NCI-H128 (cell line): ENCODE results near the gene NLRC3.
A peak's percentile ranks its signal among the peaks of the same experiment; 100 is the strongest.

ENCODE experiments used
- DNase-seq: peaks from one replicate; lab custom pipeline; 2025; ENCODE audit not compliant: unreplicated experiment; lab: John Stamatoyannopoulos, UW

Gene NLRC3

GRCh38 chr16:3548859-3549258 is 28.3 kb downstream of the NLRC3 start:
- DNase-seq = no peak

- DNase-seq = no peak
Measured at GRCh38 chr16:3548445-3548844, 28.8 kb downstream of the NLRC3 start.

DNA sequence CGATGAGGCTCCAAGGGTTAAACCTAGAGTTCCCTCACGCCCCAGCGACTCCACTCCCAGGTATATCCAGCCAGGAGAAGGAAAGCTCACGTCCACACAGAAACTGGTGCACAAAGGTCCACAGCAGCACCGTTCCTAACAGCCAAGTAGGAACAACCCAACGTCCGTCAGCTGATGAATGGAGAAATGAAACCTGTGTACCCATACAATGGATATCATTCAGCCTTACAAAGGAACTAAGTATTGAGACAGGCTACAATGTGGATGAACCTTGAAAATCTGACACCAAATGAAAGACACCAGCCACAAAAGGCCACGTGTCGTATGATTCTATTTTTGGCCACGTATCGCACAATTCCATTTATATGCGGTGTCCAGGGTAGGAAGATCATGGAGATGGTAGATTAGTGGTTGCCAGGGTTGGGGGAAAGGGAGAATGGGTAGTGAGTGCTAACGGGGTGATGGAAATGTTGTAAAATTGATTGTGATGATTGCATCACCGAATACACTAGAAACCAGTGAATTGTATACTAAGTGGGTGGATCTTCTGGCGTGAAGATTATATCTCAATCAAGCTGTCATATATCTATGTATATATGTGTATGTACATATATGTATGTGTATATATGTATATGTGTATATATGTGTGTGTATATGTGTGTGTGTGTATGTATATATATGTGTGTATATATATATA is 30.1 kb downstream of the NLRC3 start:
- no peak for DNase-seq

DNA sequence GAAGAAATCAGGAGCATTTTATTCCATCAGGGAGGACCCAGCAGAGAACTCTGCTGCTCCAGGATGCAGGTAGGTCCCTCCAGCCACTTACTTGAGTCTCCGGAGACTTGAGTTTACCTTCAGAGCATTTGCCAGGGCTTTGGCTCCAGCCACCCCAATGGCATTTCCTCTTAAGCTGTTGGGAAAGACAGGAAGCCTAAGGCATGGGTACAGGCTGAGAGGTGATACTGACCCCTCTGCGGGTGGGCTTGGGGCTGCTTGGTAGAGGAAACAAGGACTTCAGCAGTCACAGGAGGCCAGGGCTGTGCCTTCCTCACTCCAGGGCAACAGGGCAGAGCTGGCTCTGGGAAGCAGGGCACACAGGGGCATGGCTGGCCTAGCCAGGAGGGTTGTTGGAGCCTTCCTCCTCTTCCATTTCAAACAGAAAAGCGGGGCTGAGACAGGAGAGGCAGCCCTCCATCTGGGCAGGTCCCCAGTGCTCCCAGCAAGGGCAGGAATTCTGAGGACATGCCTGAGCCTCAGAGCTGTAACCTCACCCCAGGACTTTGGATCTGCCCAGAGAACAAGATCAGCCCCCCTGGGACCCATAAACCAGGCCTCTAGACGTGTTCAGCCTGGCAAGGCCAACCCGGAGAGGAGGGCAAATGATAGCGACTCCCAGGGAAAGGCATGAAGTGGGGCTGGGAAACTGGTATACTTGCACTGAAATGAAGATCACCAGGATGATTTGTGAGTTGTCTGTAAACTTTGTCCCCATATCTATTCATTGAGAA is 34.4 kb downstream of the NLRC3 start:
- no peak for DNase-seq

- DNase-seq = no peak
Measured at GRCh38 chr16:3541527-3542155, 35.6 kb downstream of the NLRC3 start.

GRCh38 chr16:3538222-3538621 is 39.0 kb downstream of the NLRC3 start:
- no peak for DNase-seq

GRCh38 chr16:3536851-3537250 is 40.4 kb downstream of the NLRC3 start:
- no peak for DNase-seq

DNA sequence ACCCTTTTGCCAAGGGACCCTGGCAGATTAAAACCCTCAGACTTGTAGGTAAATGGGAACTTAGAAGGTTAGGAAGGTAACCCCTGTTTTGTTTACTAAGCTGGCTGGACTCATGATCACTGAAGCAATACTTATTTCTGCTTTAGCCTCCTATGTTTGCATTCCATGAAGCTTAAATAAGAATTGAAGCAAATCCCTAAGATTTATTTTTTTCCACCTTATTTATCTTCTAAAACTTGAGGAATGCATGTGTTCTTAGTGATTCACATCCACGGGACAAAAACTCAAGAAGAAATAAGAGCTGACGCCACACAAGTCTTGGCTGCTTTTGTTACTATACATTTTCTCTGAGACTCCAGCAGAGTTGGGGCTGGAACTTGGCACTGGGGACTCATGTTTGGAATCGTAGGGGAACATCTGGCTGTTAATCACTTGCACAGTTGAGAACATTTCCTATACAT is 40.9 kb downstream of the NLRC3 start:
- DNase-seq = no peak

- DNase-seq = no peak
Measured at GRCh38 chr16:3534126-3534525, 43.1 kb downstream of the NLRC3 start.

DNA sequence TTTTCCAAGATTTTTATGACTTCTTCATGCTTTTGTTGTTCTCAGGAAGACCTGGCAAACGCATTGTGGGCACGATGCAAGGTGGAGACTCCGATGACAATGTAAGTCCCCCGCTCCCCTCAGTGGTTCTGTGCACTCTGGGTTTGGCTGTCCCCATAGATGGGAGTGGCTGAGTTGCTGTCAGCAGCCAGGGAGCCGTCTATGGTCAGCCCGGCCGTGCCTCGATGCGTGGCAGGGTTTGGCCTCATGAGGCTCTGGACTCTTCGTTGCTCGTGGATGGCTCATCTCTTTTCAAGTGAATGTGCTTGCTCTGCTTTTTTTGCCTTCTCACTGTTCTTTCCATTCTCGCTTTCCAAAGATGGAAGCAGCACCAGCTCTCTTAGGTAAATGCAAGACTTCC is 44.5 kb downstream of the NLRC3 start:
- DNase-seq = no peak

GRCh38 chr16:3530371-3530914 is 46.8 kb downstream of the NLRC3 start:
- no peak for DNase-seq

- DNase-seq = no peak
Measured at GRCh38 chr16:3529175-3529574, 48.0 kb downstream of the NLRC3 start.

DNA sequence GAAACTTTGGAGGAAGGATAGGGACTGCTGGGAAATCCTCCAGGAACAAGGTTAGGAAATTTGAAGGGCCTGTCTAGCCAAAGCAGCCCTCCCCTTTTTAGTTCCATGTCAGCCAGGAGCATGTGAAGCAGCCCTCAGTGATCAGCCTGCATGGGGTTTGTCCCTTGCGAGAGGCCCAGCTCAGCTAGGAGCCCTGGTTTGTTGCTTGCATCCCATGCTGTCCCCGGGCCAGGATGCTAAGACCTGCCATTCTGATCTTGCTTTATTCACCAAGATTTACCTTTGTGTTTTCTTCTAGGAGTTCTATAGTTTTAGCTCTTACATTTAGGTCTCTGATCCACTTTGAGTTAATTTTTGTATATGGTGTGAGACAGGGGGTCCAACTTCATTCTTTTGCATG is 48.8 kb downstream of the NLRC3 start:
- DNase-seq = no peak

DNA sequence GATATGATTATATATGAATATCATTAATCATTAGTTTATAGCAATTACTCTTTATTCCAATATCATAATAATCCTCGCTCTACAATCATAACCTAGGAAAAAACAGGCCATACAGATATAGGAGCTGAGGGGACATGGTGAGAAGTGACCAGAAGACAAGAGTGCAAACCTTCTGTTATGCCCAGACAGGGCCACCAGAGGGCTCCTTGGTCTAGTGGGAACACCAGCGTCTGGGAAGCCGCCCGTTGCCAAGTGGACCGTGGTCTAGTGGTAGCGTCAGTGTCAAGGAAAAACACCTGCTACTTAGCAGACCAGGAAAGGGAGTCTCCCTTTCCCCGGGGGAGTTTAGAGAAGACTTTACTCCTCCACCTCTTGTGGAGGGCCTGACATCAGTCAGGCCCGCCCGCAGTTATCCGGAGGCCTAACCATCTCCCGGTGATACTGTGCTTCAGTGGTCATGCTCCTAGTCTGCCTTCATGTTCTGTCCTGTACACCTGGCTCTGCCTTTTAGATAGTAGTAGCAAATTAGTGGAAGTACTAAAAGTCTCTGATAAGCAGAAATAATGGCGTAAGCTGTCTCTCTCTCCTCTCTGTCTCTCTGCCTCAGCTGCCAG is 49.9 kb downstream of the NLRC3 start:
- DNase-seq = peak; percentile 16

GRCh38 chr16:3525951-3526350 is 51.3 kb downstream of the NLRC3 start:
- no peak for DNase-seq

DNA sequence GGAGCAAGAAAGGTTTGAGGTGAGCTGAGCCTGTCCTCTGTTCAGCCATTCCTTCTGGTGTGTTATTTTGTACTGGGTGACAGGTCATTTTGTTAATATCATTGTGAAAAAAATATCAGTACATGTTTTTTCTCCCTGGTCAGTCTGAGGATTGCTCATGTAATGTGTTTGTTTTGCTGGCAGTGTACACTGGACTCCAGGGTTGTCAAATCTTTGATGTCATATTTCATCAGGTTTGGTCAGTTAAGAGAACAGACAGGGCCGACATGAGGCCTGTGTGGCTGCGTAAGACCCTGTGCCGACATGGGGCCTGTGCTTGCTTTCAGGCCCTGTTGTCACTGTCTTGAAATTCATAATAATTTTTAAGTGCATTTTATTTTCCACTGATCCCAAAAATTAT is 53.9 kb downstream of the NLRC3 start:
- DNase-seq = no peak

GRCh38 chr16:3520841-3521240 is 56.4 kb downstream of the NLRC3 start:
- DNase-seq = no peak

DNA sequence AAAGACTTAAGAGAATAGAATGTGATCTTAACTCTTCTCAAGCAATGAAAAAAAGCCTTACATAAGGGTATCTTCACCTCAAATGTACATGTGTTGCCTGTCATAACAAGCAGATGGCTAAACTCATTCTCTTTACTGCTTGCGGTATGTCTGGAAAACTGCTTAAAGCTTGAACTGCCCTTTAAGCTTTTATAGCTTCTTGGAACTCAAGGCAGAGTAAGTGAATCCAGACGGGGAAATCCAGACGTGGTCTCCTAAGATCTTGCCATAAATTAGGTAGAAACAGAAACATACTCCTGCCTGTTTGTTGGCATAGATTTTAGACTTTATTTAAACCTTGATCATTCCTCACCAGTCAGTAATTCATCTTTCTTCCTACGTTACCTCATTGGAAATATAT is 56.8 kb downstream of the NLRC3 start:
- no peak for DNase-seq

GRCh38 chr16:3519581-3519980 is 57.6 kb downstream of the NLRC3 start:
- DNase-seq = no peak

DNA sequence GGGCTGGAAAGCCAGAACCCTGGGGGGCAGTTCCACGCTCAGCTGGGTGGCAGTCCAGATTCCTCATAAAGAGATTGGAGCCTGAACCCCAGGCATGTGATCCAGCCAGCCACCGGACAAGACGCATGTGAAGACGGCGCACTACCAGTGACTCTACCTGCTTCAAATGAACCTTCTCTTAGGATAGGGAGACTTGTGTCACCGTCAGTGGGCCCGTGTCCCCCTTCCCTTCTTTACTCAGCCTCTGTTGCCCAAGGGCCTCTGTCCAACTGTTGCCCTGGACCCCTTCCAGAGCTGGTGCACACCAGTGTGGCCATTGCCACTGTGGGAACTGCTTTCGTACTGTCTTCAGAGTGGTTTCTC is 58.2 kb downstream of the NLRC3 start:
- DNase-seq = no peak

DNA sequence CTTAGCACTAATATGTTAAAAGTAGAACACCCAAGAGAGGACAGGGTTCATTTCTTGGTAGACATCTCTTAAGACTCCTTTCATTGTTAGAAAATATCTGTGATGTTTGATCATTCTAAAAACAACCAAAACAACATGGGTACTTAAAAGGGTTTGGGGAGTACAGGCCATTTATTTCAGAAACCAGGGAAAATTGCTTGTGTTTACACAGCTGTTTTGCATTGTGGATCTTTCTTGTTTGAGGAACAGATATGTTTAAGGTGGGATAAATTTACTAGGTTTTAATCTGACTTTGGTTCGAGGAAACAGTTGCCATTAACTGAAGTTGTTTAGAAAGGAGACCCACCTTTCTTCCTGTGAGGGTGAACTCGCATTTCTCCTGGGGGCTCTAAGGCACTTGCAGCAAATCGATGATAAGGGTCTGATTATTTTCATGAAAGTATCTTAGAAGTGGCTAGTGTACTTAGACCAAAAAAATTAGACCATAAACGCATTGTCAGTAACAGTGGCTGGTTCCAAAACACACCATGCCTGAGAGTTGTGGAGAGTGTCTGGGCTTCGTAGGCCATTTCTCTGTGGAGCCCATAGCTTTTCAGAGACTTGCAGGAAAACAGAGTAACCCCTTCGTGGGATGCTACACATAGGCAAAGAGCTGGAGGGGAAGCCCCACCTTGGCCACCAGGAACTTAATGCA is 58.8 kb downstream of the NLRC3 start:
- no peak for DNase-seq
